DOHH2 (cell line): Measurements from ENCODE around the gene HOXC4.

Experiments used
- EZH2phosphoT487 ChIP-seq: fragments of 200-600 bp; sonication (generic); IDR thresholded peaks from 2 replicates; pipeline ENCODE4 v1.6.1; 2017; ENCODE audit warnings: borderline replicate concordance, mild to moderate bottlenecking, antibody characterized with exemption, low read length, moderate library complexity, mixed read lengths
- TF ChIP-seq, protein P1 (sequence below): fragments of 200-600 bp; sonication (generic); IDR thresholded peaks from one replicate; pipeline ENCODE4 v1.5.1; 2014; ENCODE audit warnings: antibody characterized with exemption, mild to moderate bottlenecking, low read depth, low read length; ENCODE audit not compliant: poor library complexity, severe bottlenecking

DNA sequence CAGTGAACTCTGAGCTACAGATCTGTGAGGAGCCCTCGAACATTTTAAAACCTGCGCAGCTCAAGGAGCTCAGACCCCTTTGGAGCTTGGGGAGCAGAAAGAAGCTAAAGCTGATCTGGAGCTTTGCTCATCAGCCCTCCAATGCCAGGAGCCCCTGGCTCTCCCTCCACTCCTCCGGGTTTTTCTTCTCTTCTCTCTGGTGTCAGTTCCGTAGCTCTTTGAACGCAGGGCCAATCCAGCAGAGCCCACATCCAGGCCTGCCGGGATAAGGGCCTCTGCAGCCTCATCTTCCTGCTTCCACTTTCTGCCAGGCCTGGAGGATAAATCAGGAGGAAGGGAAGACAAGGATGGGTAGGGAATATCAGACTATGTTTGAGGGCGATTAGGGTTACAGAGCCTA, 6.0 kb downstream of the HOXC4 start:
- TF ChIP-seq, protein P1, sequence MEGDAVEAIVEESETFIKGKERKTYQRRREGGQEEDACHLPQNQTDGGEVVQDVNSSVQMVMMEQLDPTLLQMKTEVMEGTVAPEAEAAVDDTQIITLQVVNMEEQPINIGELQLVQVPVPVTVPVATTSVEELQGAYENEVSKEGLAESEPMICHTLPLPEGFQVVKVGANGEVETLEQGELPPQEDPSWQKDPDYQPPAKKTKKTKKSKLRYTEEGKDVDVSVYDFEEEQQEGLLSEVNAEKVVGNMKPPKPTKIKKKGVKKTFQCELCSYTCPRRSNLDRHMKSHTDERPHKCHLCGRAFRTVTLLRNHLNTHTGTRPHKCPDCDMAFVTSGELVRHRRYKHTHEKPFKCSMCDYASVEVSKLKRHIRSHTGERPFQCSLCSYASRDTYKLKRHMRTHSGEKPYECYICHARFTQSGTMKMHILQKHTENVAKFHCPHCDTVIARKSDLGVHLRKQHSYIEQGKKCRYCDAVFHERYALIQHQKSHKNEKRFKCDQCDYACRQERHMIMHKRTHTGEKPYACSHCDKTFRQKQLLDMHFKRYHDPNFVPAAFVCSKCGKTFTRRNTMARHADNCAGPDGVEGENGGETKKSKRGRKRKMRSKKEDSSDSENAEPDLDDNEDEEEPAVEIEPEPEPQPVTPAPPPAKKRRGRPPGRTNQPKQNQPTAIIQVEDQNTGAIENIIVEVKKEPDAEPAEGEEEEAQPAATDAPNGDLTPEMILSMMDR = no peak
- TF ChIP-seq EZH2phosphoT487 = no peak
